Suprapubic skin (tissue), 4 donors: Measurements from ENCODE around the gene ZBTB2. TPM values are rescaled to one million over a fixed set of nuclear protein-coding genes. Genes with fewer than 3 reads are reported as not detected.

Experiments
- DNase-seq, 2 donors: peaks; one replicate each; pipeline ENCODE4 v3.0.0-alpha.2; 2019; ENCODE audit warnings: low spot score in 2 of 2
- H3K27ac ChIP-seq: fragments of 200-600 bp; sonication (generic); one replicate; pipeline ENCODE4 v1.5.1; 2019
- H3K27me3 ChIP-seq: fragments of 200-600 bp; sonication (generic); one replicate; pipeline ENCODE4 v1.5.1; 2019
- H3K36me3 ChIP-seq: fragments of 200-600 bp; sonication (generic); one replicate; pipeline ENCODE4 v1.5.1; 2019
- H3K4me1 ChIP-seq: fragments of 200-600 bp; sonication (generic); one replicate; pipeline ENCODE4 v1.5.1; 2019
- H3K4me3 ChIP-seq: fragments of 200-600 bp; sonication (generic); one replicate; pipeline ENCODE4 v1.5.1; 2019; ENCODE audit warnings: mild to moderate bottlenecking
- H3K9me3 ChIP-seq: fragments of 200-600 bp; sonication (generic); one replicate; pipeline ENCODE4 v1.5.1; 2019
- EP300 ChIP-seq: sonication (generic); formaldehyde crosslinking; IDR thresholded peaks from one replicate; pipeline ENCODE4 v1.6.1; 2017; ENCODE audit warnings: antibody characterized with exemption
- POLR2A ChIP-seq, 2 donors: fragments of 450-650 bp; IDR thresholded peaks; one replicate each; pipeline ENCODE4 v1.6.1; 2017; ENCODE audit warnings: antibody characterized with exemption in 2 of 2, mild to moderate bottlenecking in 2 of 2, moderate library complexity in 2 of 2
- POLR2AphosphoS5 ChIP-seq, 3 donors: sonication (generic); formaldehyde crosslinking; IDR thresholded peaks; one replicate each; pipeline ENCODE4 v1.6.1; 2017; ENCODE audit warnings: antibody characterized with exemption in 3 of 3
- WGBS: methylation state at CpG from one replicate; pipeline ENCODE4 v1.1.5; 2018; 5-methylcytosine and 5-hydroxymethylcytosine counted together
- total RNA-seq, 4 donors: library from RNA; depleted of rRNA; stranded (reverse); fragments of >200 nt; gene quantifications; one replicate each; pipeline ENCODE4 v1.1.0, GENCODE V29; 2016
- TF ChIP-seq, protein P1 (sequence below), 2 donors: fragments of 200-600 bp in 1 of 2; fragments of 450-650 bp in 1 of 2; sonication (generic) in 1 of 2; IDR thresholded peaks; one replicate each; pipeline ENCODE4 v1.5.1; 2016 to 2019; ENCODE audit warnings: antibody characterized with exemption in 2 of 2, mild to moderate bottlenecking in 1 of 2, moderate library complexity in 1 of 2

Gene ZBTB2
- total RNA-seq, 4 donors from 2014 or later, result 9.5 to 17.5 (median 13.0) TPM

DNA sequence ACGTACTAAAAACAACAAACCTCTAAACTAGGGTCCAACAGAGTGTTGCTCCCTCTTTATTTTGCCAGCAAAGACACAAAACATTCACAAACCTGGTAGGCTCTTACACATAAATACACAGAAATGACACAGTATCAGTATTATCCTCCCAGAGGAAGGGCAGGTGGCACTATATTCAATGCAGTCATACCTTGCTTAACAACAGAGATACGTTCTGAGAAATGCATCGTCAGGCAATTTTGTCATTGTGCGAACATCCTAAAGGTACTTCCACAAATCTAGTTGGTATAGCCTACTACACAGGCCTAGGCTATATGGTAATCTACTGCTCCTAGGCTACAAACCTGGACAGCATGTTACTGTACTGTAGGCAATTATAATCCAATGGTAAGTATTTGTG lies 9.6 kb downstream of the ZBTB2 start:
- no peak for TF ChIP-seq POLR2A (IDR thresholded peaks at IDR 0.05)
- no peak for TF ChIP-seq EP300
- TF ChIP-seq, protein P1, sequence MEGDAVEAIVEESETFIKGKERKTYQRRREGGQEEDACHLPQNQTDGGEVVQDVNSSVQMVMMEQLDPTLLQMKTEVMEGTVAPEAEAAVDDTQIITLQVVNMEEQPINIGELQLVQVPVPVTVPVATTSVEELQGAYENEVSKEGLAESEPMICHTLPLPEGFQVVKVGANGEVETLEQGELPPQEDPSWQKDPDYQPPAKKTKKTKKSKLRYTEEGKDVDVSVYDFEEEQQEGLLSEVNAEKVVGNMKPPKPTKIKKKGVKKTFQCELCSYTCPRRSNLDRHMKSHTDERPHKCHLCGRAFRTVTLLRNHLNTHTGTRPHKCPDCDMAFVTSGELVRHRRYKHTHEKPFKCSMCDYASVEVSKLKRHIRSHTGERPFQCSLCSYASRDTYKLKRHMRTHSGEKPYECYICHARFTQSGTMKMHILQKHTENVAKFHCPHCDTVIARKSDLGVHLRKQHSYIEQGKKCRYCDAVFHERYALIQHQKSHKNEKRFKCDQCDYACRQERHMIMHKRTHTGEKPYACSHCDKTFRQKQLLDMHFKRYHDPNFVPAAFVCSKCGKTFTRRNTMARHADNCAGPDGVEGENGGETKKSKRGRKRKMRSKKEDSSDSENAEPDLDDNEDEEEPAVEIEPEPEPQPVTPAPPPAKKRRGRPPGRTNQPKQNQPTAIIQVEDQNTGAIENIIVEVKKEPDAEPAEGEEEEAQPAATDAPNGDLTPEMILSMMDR (IDR thresholded peaks at IDR 0.05), result no peak
- TF ChIP-seq POLR2AphosphoS5 (IDR thresholded peaks at IDR 0.05), result no peak
- H3K36me3 ChIP-seq, result no peaks in the 10 kb centered on the region
- no peak overlapping the region for H3K4me3 ChIP-seq
- DNase-seq, result no peak
- peaks cover 11% of the 10 kb centered on the region for H3K4me1 ChIP-seq
- no peak overlapping the region for H3K27ac ChIP-seq
- WGBS, result 83% methylated on average over 4 of the region's 4 CpGs
- H3K9me3 ChIP-seq, result no peaks in the 10 kb centered on the region
- no peaks in the 10 kb centered on the region for H3K27me3 ChIP-seq

DNA sequence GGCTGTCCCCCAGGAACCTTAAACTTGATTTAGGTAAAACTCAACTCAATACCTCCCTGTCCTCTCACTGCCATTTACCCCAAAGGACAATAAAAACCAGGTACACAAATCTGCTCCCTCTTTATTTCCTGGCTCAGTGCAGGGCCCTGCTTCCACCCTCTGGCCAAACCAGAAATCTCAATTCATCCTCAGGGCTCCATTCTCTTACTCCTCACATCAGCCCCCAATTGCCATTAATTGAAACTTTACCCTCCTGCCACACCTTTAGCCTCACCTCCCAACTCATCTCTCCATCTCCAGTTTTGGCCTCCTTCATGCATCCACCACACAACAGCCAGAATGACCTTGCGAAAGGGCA lies 10.5 kb downstream of the ZBTB2 start:
- peak overlapping the region; percentile 58 for H3K27ac ChIP-seq
- no peak for DNase-seq
- peak overlapping the region; percentile 27 for H3K4me3 ChIP-seq
- no peaks in the 10 kb centered on the region for H3K36me3 ChIP-seq
- H3K4me1 ChIP-seq, result peaks cover 11% of the 10 kb centered on the region
- 91% methylated on average over 1 of the region's 1 CpG for WGBS
- TF ChIP-seq POLR2AphosphoS5 (IDR thresholded peaks at IDR 0.05) (no peak), EP300 (no peak), POLR2A (IDR thresholded peaks at IDR 0.05) (no peak)
- TF ChIP-seq, protein P1 (IDR thresholded peaks at IDR 0.05), result no peak
- H3K9me3 ChIP-seq, result no peaks in the 10 kb centered on the region
- no peaks in the 10 kb centered on the region for H3K27me3 ChIP-seq

DNA sequence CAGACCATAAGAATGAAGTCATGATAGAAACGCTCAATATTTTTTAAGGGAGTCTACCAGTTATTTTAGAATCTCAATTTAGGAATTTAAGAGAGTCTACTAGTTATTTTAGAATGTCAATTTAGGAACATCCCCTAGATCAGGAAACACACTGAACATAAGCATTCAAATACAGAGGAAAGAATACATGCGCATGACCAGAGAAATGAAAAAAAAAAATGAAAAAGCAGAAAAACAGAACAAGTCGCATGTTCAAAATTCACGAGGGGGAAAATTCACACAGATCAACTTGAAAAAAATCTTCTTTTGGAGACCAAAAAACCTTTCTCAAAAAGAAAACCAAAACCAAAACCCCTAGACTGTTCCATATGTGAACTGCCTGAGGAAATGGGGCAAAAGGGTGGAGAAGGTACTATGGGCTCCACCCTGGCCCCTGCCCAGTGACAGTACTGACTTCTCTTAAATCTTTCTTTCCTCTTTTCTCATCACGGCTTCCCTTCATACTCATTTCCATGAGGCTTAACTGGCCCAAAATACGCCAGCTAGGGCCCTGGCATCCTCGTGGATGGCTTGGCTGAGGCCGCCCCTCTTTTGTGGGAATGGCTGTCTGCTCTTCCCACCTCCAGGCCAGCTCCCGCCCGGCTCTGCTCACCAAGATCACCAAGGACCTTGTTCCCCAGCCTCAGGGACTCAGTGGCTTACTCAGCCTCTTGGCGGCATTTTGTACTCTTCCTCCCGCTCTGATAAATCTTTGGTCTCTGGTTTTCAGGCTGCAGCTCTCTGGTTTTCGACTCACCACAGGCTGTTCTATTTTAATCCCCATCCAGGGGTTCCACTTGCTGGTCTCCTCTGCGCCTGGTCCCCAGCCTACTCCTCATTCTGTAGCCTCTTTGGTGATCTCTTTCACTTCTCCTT lies 11.2 kb downstream of the ZBTB2 start:
- no peaks in the 10 kb centered on the region for H3K36me3 ChIP-seq
- peaks cover 11% of the 10 kb centered on the region for H3K4me1 ChIP-seq
- peak overlapping the region; percentile 58 for H3K27ac ChIP-seq
- TF ChIP-seq POLR2A (IDR thresholded peaks at IDR 0.05) (no peak), POLR2AphosphoS5 (IDR thresholded peaks at IDR 0.05) (no peak)
- 53% methylated on average over 14 of the region's 14 CpGs for WGBS
- H3K4me3 ChIP-seq, result peak overlapping the region; percentile 27
- DNase-seq, result no peak
- H3K27me3 ChIP-seq, result no peaks in the 10 kb centered on the region
- H3K9me3 ChIP-seq, result no peaks in the 10 kb centered on the region

DNA sequence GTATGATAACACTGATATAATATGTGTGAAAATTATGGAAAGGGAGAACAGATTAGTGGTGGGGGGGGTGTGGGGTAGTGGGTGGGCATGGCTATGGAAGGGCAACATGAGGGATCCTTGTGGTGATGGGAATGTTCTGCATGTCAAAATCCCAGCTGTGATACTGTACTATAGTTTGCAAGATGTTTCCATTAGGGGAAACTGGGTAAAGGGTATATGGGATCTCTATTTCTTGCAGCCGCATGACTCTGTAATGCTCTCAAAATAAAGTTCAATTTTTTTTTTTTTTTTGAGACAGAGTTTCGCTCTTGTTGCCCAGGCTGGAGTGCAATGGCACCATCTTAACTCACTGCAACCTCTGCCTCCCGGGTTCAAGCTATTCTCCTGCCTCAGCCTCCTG lies 14.3 kb downstream of the ZBTB2 start:
- Histone ChIP-seq H3K9me3 (no peaks in the 10 kb centered on the region), H3K36me3 (peaks cover 4% of the 10 kb centered on the region), H3K4me3 (no peak overlapping the region), H3K27ac (no peak overlapping the region), H3K27me3 (no peaks in the 10 kb centered on the region), H3K4me1 (peaks cover 18% of the 10 kb centered on the region)
- DNase-seq, result no peak
- TF ChIP-seq POLR2AphosphoS5 (IDR thresholded peaks at IDR 0.05), result no peak
- TF ChIP-seq, protein P1 (IDR thresholded peaks at IDR 0.05), result no peak
- TF ChIP-seq EP300, result no peak
- TF ChIP-seq POLR2A (IDR thresholded peaks at IDR 0.05), result no peak
- WGBS, result 65% methylated on average over 3 of the region's 3 CpGs

DNA sequence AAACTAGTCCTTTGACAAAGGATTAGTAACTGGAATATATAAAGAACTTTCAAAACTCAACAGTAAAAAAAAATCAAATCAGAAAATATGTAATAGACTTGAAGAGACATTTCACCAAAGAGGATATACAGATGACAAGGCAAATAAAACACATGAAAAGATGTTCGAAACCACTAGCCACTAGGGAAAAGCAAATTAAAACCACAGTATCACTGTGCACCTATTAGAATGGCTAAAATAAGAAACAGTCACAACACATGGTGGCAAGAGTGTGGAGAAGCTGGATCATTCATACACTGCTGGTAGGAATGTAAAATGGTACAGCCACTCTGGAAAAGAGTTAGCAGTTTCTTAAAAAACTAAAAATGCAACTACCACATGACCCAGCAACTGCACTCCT lies 14.9 kb downstream of the ZBTB2 start:
- 81% methylated on average over 1 of the region's 1 CpG for WGBS
- H3K27ac ChIP-seq, result no peak overlapping the region

More for the DNA sequence above, 14.9 kb downstream of the ZBTB2 start:
- Histone ChIP-seq H3K36me3 (peaks cover 11% of the 10 kb centered on the region), H3K4me3 (no peak overlapping the region), H3K9me3 (no peaks in the 10 kb centered on the region), H3K4me1 (peaks cover 18% of the 10 kb centered on the region), H3K27me3 (no peaks in the 10 kb centered on the region)
- TF ChIP-seq EP300 (no peak), POLR2A (IDR thresholded peaks at IDR 0.05) (no peak), POLR2AphosphoS5 (IDR thresholded peaks at IDR 0.05) (no peak)
- TF ChIP-seq, protein P1 (IDR thresholded peaks at IDR 0.05), result no peak
- DNase-seq, result no peak
